PC-3 (cell line): ENCODE measurements around the gene SCO2. TPM values are rescaled to one million over a fixed set of nuclear protein-coding genes. Genes with fewer than 3 reads are reported as not detected.

Experiments used
- ATAC-seq: fragments of 200-7000 bp; cut with Tn5 transposase; 2 replicates; pipeline ENCODE4 v1.9.1; 2020; ENCODE audit warnings: mild to moderate bottlenecking, moderate library complexity
- BruUV-seq: library from RNA; stranded (reverse); fragments of 400-500 nt; replicated peaks from 2 replicates; lab custom pipeline; 2021; lab: Mats Ljungman, UMichigan
- CTCF ChIA-PET: fragments of 300-600 bp; sonication (Branson Sonifier 250); formaldehyde crosslinking; loops from one replicate; lab custom pipeline; 2022; ENCODE audit warnings: antibody characterized with exemption; lab: Charles Lee
- POLR2A ChIA-PET: fragments of 300-600 bp; sonication (Branson Sonifier 250); formaldehyde crosslinking; loops from one replicate; lab custom pipeline; 2022; ENCODE audit warnings: antibody characterized with exemption; ENCODE audit not compliant: unreplicated experiment; lab: Charles Lee
- DNase-seq: peaks from one replicate; pipeline ENCODE4 v3.0.0-alpha.2; 2015
- H2AFZ ChIP-seq: fragments of 300-600 bp; sonication (generic); 2 replicates; pipeline ENCODE4 v1.6.0; 2016; ENCODE audit warnings: antibody characterized with exemption, low read length
- H3F3A ChIP-seq: fragments of 300-600 bp; sonication (generic); one replicate; pipeline ENCODE4 v1.6.0; 2017; ENCODE audit warnings: antibody characterized with exemption, low read length, control low read depth, mild to moderate bottlenecking; ENCODE audit not compliant: unreplicated experiment
- H3K27ac ChIP-seq: fragments of 300-600 bp; sonication (generic); 2 replicates; pipeline ENCODE4 v1.5.1; 2016; ENCODE audit warnings: mild to moderate bottlenecking, low read length
- H3K27me3 ChIP-seq: fragments of 300-600 bp; sonication (generic); 2 replicates; pipeline ENCODE4 v1.6.1; 2016; ENCODE audit warnings: low read length, mixed read lengths
- H3K36me3 ChIP-seq: fragments of 300-600 bp; sonication (generic); 2 replicates; pipeline ENCODE4 v1.6.1; 2016; ENCODE audit warnings: low read depth, mixed run types, low read length, mixed read lengths
- H3K4me1 ChIP-seq: fragments of 300-600 bp; sonication (generic); 2 replicates; pipeline ENCODE4 v1.5.1; 2016; ENCODE audit warnings: low read length; ENCODE audit not compliant: insufficient read depth
- H3K4me2 ChIP-seq: fragments of 300-600 bp; sonication (generic); 2 replicates; pipeline ENCODE4 v1.6.0; 2016; ENCODE audit warnings: low read length
- H3K4me3 ChIP-seq: fragments of 300-600 bp; sonication (generic); 2 replicates; pipeline ENCODE4 v1.5.1; 2016; ENCODE audit warnings: mild to moderate bottlenecking, low read length, mixed read lengths
- H3K79me2 ChIP-seq: fragments of 300-600 bp; sonication (generic); 2 replicates; pipeline ENCODE4 v1.6.1; 2017; ENCODE audit warnings: low read length, mixed read lengths
- H3K9ac ChIP-seq: fragments of 300-600 bp; sonication (generic); 2 replicates; pipeline ENCODE4 v1.6.0; 2016; ENCODE audit warnings: mild to moderate bottlenecking, low read length
- H3K9me2 ChIP-seq: fragments of 300-600 bp; sonication (generic); replicated peaks from 2 replicates; pipeline ENCODE4 v1.6.1; 2016; ENCODE audit warnings: mixed run types, low read length, mixed read lengths
- H3K9me3 ChIP-seq: fragments of 300-600 bp; sonication (generic); 2 replicates; pipeline ENCODE4 v1.6.1; 2016; ENCODE audit warnings: low read length, mixed read lengths
- H4K20me1 ChIP-seq: fragments of 300-600 bp; sonication (generic); 2 replicates; pipeline ENCODE4 v1.6.1; 2016; ENCODE audit warnings: low read length, mixed read lengths
- CTCF ChIP-seq: fragments of 300-600 bp; sonication (generic); conservative IDR thresholded peaks from 2 replicates; pipeline ENCODE4 v1.5.1; 2017; ENCODE audit warnings: antibody characterized with exemption, low read depth, mild to moderate bottlenecking, low read length
- EZH2 ChIP-seq: fragments of 300-600 bp; sonication (generic); IDR thresholded peaks from one replicate; pipeline ENCODE4 v1.6.1; 2017; ENCODE audit warnings: antibody characterized with exemption, mild to moderate bottlenecking, low read length; ENCODE audit not compliant: unreplicated experiment
- EZH2phosphoT487 ChIP-seq: fragments of 300-600 bp; sonication (generic); IDR thresholded peaks from 2 replicates; pipeline ENCODE4 v1.6.1; 2018; ENCODE audit warnings: mild to moderate bottlenecking, antibody characterized with exemption, low read length, borderline replicate concordance
- intact Hi-C: fragments of 100-400 bp; cut with micrococcal nuclease; formaldehyde crosslinking; loops from 2 replicates; pipeline ENCODE4 v1.9.0; 2023
- total RNA-seq: library from RNA; depleted of rRNA; stranded (reverse); fragments of >200 nt; gene quantifications from 2 replicates; pipeline ENCODE4 v1.2.3, GENCODE V29; 2014

Gene SCO2
- total RNA-seq, 1 experiment from 2014 or later: 5.8 TPM

GRCh38 chr22:50569041-50569459 lies 43.7 kb upstream of the SCO2 start:
- Histone ChIP-seq H3K27me3 (no peaks in the 10 kb centered on the region), H3K36me3 (no peaks in the 10 kb centered on the region), H3K27ac (no peak overlapping the region), H3K4me1 (peaks cover 7% of the 10 kb centered on the region), H3K9me3 (no peaks in the 10 kb centered on the region), H3K9me2 (no peaks in the 10 kb centered on the region), H3K4me3 (no peak overlapping the region), H2AFZ (no peak overlapping the region), H3K9ac (no peak overlapping the region), H3K4me2 (no peak overlapping the region), H3K79me2 (no peaks in the 10 kb centered on the region), H4K20me1 (no peaks in the 10 kb centered on the region), H3F3A (no peaks in the 10 kb centered on the region)
- no TSS peak for BruUV-seq
- intact Hi-C loops: no loop called here
- DNase-seq (no peak), ATAC-seq (no peak)
- POLR2A ChIA-PET: no interaction called here
- CTCF ChIA-PET: no interaction called here
- TF ChIP-seq CTCF (no peak), EZH2phosphoT487 (no peak), EZH2 (no peak)

GRCh38 chr22:50568626-50569025 lies 43.2 kb upstream of the SCO2 start:
- no peaks in the 10 kb centered on the region for H3K9me3 ChIP-seq
- DNase-seq (no peak), ATAC-seq (no peak)
- no peak overlapping the region for H3K4me2 ChIP-seq
- POLR2A ChIA-PET: no interaction called here
- intact Hi-C loops: no loop called here
- CTCF ChIA-PET: no interaction called here
- no peaks in the 10 kb centered on the region for H3F3A ChIP-seq
- peaks cover 7% of the 10 kb centered on the region for H3K4me1 ChIP-seq
- H3K9ac ChIP-seq: no peak overlapping the region
- no peaks in the 10 kb centered on the region for H3K36me3 ChIP-seq
- no peaks in the 10 kb centered on the region for H3K9me2 ChIP-seq
- H3K4me3 ChIP-seq: no peak overlapping the region
- no peaks in the 10 kb centered on the region for H4K20me1 ChIP-seq
- H3K79me2 ChIP-seq: no peaks in the 10 kb centered on the region
- no peaks in the 10 kb centered on the region for H3K27me3 ChIP-seq
- no peak overlapping the region for H3K27ac ChIP-seq
- BruUV-seq: no TSS peak
- H2AFZ ChIP-seq: no peak overlapping the region
- TF ChIP-seq EZH2phosphoT487 (no peak), EZH2 (no peak), CTCF (no peak)

- Histone ChIP-seq H3K4me1 (peaks cover 7% of the 10 kb centered on the region), H3K27ac (no peak overlapping the region), H3K9me3 (no peaks in the 10 kb centered on the region), H3K36me3 (no peaks in the 10 kb centered on the region), H3F3A (no peaks in the 10 kb centered on the region), H3K4me2 (no peak overlapping the region), H4K20me1 (no peaks in the 10 kb centered on the region), H3K9me2 (no peaks in the 10 kb centered on the region), H3K79me2 (no peaks in the 10 kb centered on the region), H3K9ac (no peak overlapping the region), H3K4me3 (no peak overlapping the region), H3K27me3 (no peaks in the 10 kb centered on the region), H2AFZ (no peak overlapping the region)
- TF ChIP-seq EZH2 (no peak), CTCF (no peak), EZH2phosphoT487 (no peak)
- DNase-seq: no peak
- intact Hi-C loops: no loop called here
- ChIA-PET POLR2A (no interaction called here), CTCF (no interaction called here)
- BruUV-seq: no TSS peak
- ATAC-seq: no peak
Measured at GRCh38 chr22:50567721-50568252, 42.4 kb upstream of the SCO2 start.
